Central memory CD4-positive, alpha-beta T cell (primary cell): Measurements from ENCODE around the gene FAM228B.

Experiments used
- DNase-seq: peaks from one replicate; pipeline ENCODE4 v3.0.0; 2022

FAM228B gene

DNA sequence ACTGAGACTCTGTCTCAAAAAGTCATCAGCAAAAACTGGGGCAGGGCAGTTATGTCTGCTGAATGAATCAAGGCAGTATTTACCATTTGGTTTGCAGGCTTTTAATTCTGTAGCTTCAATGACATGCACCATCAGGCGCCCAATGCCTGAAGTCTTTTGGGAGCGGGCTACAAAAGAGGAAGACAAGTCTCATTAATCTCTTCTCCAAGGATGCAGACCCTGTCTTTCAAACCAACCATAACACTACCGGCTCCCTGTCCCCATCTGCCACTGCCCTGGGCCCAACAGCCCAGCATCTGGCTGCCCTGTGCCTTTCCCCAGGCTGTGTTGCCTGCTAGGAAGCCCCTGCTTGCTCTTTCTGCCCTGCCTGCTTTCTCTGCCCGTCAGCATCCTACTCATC, 81.9 kb downstream of the FAM228B start:
- no peak for DNase-seq

DNA sequence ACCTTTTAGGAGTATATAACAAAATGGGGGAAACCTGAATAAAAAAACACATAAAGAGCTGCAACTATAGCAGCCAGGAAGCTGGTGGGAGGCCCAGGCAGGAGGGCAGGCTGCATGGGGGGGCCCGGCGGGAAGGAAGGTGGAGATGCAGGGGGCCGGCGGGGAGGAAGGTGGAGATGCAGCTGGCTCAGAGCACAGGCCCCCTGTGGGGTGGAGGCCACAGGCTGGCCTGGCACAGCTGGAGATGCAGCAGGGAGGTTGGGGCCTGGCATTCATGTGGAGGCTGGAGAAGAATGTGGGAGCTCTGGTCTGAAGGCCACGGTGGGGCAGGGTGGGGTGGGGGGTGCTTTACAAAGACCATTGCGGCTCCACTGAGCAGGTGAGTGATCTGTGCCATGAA, 83.0 kb downstream of the FAM228B start:
- DNase-seq = no peak

DNA sequence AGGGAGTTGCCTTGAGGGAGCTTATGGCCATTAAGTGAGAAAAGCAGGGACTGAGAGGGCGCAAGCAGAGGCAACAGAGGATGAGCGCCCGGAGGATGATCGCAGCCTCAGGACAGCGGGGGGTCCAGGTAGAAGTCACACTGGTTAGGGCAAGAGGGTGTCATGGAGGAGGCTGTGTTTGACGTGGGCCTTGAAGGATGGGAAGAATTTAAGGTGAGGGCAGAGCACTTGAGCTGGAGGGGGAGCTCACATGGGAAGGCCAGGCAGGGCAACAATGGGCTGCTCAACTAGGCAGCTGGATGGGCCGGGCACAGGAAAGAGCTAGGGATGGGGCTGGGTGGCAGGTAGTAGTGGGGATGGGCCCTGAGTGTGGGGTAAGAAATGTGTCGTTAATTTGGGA, 83.4 kb downstream of the FAM228B start:
- no peak for DNase-seq

DNA sequence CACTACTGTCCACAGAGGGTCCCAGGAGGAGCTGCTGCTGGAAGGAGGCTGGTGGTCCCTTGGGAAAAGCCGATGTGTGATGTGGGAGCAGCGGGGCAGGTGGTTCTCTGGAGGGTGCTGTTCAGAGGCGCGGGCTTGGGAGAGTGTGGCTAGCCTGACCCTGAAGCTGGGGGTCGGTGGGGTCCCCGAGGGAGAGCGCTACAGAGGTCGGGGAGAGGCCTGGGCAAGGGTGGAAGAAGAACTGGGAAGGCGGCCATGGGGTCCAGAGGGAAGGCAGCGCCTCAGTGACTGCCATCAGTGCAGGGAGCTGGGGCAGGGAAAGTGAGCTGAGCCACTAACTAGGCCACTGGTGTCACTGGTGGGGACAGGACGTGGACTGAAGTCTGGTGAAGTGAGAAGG, 84.1 kb downstream of the FAM228B start:
- DNase-seq = no peak

DNA sequence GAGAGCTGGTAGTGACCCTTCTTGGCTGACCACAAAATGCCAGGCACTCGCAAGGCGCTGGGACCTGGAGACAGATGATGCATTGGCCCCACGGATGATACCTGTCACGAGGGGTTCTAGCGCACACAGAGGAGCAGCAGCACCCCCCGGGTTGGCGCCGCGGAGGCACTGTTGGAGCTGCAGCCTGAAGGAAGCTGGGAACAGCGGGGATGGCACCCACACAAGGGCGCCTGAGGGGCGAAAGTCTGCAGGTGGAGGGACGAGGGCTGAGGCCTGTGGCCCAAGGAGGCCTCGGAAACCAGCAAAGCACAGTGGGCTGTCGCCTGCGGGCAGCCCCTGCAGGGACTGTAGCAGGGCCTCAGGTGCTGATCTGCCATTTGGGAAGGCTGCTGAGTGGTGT, 85.2 kb downstream of the FAM228B start:
- no peak for DNase-seq

DNA sequence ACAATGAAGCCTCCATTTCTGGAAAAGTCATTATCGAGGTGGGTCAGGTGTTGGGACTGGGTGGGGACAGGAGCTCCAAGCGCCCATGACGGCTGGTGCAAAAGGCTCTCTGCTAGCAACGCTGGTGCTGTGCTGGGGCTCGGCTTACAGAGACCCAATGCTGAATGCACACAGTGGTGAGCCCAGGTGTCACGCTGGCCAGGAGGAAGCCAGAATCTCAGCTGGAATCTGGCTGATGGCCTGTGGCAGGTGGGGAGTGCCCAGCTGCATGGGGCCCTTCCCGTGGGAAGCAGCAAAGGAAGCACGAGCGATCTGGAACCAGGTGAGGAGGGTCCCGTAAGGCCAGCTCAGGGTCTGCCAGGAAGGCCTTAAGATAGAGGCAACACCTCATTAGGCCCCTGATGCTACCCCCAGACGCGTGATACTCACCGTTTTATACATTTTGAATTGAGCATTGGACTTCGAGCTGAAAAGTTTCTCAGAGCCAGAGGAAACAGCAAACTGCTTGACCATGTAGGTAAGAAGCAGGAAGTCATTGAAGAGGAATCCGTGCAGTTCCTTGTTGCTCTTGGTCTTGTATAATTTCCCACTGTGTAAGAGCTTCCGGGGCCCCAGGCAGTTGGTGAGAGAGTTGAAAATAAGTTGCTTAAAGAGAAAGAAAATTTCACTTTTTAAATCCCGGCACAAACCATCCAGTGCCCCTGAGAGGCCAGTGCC, 86.3 kb downstream of the FAM228B start:
- DNase-seq = no peak

DNA sequence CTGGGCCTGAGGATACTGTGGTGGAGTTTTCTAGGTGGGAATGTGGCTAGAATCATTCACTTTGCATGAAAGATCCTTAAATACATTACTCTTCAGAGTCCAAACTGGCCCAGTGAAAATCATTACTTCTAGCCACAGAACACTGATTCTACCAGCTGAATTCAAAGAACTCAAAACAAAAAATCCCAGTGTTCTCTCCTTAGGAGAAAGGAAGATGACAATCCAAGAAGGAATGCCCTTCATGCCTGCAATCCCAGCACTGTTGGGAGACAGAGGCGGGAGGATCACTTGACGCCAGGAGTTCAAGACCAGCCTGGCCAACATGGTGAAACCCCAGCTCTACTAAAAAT, 86.8 kb downstream of the FAM228B start:
- DNase-seq = no peak

DNA sequence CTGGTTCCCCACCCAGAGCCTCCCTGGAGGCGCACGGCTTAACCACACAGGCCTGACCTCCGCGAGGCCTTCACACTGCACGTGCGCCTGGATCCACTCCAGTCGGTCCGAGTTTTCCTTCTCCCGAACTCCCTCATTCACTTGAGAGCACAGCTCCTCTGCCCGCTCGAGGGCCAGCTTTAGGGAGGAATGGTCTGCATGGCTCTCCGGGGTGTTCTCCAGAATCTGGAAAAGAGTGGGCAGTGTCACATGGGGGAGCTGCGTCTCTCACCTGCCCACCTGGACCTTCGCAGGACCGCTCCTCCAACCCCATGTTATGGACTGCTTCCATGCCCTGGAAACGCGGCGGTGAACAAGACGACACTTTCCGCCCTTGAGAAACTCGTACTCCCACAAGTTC, 87.5 kb downstream of the FAM228B start:
- DNase-seq = no peak

DNA sequence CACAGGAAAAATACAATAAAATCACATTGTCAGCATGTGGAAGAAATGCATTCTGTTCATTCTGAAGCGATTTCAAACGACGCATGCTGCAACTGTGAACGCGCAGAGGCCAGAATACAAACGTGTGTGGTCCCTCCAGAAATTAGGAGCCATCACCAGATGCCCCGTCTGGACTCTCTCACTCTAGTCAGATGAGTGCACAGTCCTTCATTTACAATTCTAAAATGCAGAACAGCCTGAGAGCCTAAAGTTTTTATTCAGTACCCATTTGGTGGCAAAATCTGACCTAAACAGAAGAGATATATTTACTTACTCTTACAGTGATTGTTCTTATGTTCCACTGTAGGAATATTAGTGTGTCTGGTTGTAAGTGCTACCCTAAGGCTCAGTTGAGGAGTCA, 88.1 kb downstream of the FAM228B start:
- no peak for DNase-seq

DNA sequence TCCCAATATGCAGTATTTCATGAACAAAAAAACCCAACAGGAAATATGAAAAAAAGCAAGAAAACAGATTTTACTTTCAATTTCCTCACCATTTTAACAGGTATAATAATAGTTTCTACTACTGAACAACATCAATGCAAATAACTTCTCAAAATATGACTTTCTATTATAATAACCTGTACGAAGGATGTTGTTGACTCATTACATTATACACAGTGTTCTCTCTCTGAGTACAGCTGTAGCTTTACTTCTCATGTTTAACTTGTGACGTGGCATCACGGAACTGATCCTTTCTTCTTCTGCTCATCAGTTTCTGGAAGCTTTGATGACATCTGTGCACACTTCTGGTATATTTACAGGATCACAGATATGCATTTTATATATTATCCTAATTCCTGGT, 91.6 kb downstream of the FAM228B start:
- DNase-seq = no peak
